Spinal cord (tissue), 10 donors: ENCODE results near the gene GPR171. TPM values are rescaled to one million over a fixed set of nuclear protein-coding genes. Genes with fewer than 3 reads are reported as not detected.

ENCODE experiments used
- DNase-seq, 6 donors: peaks; one replicate each; pipeline versions ENCODE4 v3.0.0 to v3.0.0-alpha.2; 2013 to 2015; ENCODE audit warnings: low spot score in 6 of 6, low read depth in 4 of 6
- H3K27ac ChIP-seq: one replicate; pipeline ENCODE4 v1.5.1; 2013; ENCODE audit warnings: low read depth, low read length, control low read depth
- H3K27me3 ChIP-seq: one replicate; pipeline ENCODE4 v1.6.1; 2013; ENCODE audit warnings: low read length; ENCODE audit not compliant: control insufficient read depth, insufficient read depth
- H3K36me3 ChIP-seq: one replicate; pipeline ENCODE4 v1.6.1; 2013; ENCODE audit warnings: low read length; ENCODE audit not compliant: control insufficient read depth, insufficient read depth
- H3K4me1 ChIP-seq: one replicate; pipeline ENCODE4 v1.6.1; 2013; ENCODE audit warnings: low read length; ENCODE audit not compliant: control insufficient read depth, insufficient read depth
- H3K4me3 ChIP-seq: one replicate; pipeline ENCODE4 v1.5.1; 2013; ENCODE audit warnings: low read depth, low read length, control low read depth
- H3K9me3 ChIP-seq: one replicate; pipeline ENCODE4 v1.6.1; 2013; ENCODE audit warnings: low read length; ENCODE audit not compliant: control insufficient read depth, insufficient read depth
- WGBS: methylation state at CpG from one replicate; pipeline ENCODE4 v1.1.5; 2013; ENCODE audit warnings: missing lambda C conversion rate; ENCODE audit not compliant: insufficient coverage; 5-methylcytosine and 5-hydroxymethylcytosine counted together
- polyA plus RNA-seq, 2 donors: library from polyadenylated mRNA; unstranded; fragments of 120-200 nt; gene quantifications; one replicate each; pipeline ENCODE4 v1.2.1, GENCODE V29; 2013; ENCODE audit not compliant: insufficient read length in 2 of 2
- total RNA-seq, 2 donors: library from RNA; depleted of rRNA in 1 of 2; stranded (reverse); fragments of 120-200 nt in 1 of 2; fragments of >200 nt in 1 of 2; gene quantifications; one replicate each; pipeline versions ENCODE4 v1.2.3 to v1.2.4, GENCODE V29; 2013 to 2014
- donor health status: healthy.

The GPR171 gene
- total and polyA plus RNA-seq, 4 donors: 0.11 to 0.79 TPM; not detected in 2

DNA sequence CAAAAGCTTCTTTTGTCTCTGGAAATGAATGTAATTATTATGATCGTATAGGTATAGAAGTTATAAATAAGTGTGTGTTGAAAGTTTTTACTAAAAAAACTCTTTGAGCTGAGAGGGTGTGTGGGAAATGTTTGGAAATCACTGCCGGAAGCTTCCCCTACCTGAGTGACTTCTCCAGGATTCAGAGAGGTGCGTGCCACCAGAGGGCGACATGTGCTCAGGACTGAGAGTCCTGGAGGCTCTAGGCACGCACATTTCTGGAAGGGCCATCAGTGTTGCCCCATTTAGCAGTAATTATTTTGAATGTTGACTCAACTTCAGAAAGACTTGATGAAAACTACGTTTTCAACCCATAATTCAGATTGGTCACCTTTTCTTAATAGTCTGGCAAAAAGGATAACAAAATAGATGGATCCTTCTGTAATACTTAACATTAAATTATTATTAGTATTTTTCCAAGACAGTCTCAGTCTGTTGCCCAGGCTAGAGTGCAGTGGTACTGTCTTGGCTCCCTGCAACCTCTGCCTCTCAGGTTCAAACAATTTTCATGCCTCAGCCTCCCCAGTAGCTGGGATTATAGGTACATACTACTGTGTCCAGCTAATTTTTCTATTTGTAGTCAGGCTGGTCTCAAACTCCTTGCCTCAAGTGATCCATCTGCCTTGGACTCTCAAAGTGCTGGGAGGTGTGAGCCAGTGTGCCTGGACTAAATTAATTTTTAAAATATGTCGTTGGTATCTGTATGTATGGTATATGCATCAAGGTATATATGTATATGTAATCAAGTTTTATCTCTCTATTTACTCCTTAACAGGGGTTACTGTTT is 34.5 kb downstream of the GPR171 start:
- DNase-seq: peak in 5 of 6 donors; percentile 23 to 80 (median 33)

DNA sequence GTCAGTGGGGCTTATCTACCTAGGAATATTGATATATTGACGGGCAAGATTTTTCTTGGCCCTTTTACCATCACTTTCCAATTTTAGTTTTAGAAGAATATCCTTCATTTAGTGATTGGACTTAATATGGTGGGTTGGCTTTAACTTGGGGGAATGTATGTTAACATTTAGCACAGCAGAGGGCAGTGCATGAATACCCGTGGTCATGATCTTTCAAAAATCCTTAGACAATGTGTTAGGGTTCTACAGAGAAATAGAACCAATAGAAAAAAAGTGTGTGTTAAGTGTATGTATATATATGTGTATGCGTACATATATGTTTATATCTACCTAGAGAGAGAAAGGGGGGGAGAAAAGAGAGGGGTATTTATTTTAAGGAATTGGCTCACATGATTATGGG is 36.9 kb downstream of the GPR171 start:
- Histone ChIP-seq H3K4me3 (no peak overlapping the region), H3K27ac (no peak overlapping the region), H3K27me3 (no peaks in the 10 kb centered on the region), H3K36me3 (peaks cover 6% of the 10 kb centered on the region), H3K9me3 (no peaks in the 10 kb centered on the region), H3K4me1 (no peaks in the 10 kb centered on the region)
- 100% methylated on average over 2 of the region's 3 CpGs for WGBS
- DNase-seq: no peak

More for the DNA sequence above, 34.5 kb downstream of the GPR171 start:
- Histone ChIP-seq H3K4me1 (no peaks in the 10 kb centered on the region), H3K36me3 (peaks cover 3% of the 10 kb centered on the region), H3K4me3 (no peak overlapping the region), H3K9me3 (no peaks in the 10 kb centered on the region), H3K27ac (no peak overlapping the region), H3K27me3 (no peaks in the 10 kb centered on the region)
- 42% methylated on average over 4 of the region's 7 CpGs for WGBS

DNA sequence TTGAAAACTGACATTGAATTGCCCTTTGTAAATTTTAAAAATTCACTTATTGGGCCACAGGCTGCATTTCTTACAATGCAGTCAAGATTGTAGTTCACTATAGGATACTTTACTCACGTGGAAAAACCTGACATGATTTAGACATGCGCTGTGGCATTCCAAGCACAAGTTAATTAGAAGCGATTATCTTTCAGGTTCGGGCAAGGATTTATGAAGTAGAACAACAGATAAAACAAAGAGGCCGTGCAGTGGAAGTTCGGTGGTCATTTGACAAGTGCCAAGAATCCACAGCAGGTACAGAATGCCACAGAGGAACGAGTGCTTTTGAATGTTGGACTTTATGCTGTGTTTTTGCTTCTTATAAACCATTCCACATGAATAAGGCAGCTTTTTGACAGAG is 37.8 kb downstream of the GPR171 start:
- peak in 1 of 6 donors; percentile 18 for DNase-seq

DNA sequence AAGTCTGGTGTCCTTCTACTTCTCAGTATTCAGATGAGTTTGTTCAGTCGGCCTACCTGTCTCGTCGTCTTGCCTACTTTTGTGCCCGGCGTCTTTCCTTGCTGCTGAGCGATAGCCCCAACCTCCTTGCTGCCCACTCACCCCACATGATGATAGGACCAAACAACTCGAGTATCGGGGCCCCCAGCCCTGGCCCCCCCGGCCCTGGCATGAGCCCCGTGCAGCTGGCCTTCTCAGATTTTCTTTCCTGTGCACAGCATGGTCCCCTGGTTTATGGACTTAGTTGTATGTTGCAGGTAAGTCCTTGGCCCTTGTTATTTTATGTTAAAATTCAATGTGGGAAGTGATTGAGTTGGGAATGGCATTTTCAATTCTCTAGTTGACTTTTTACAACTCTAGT is 43.2 kb downstream of the GPR171 start:
- H3K27me3 ChIP-seq: no peaks in the 10 kb centered on the region
- peaks cover 13% of the 10 kb centered on the region for H3K36me3 ChIP-seq
- no peak overlapping the region for H3K27ac ChIP-seq
- no peak for DNase-seq
- no peaks in the 10 kb centered on the region for H3K4me1 ChIP-seq
- 79% methylated on average over 9 of the region's 10 CpGs for WGBS
- H3K9me3 ChIP-seq: no peaks in the 10 kb centered on the region
- H3K4me3 ChIP-seq: no peak overlapping the region

More for the DNA sequence above, 37.8 kb downstream of the GPR171 start:
- 52% methylated on average over 4 of the region's 7 CpGs for WGBS
- H3K27ac ChIP-seq: no peak overlapping the region
- H3K36me3 ChIP-seq: peaks cover 9% of the 10 kb centered on the region
- no peaks in the 10 kb centered on the region for H3K27me3 ChIP-seq
- no peaks in the 10 kb centered on the region for H3K9me3 ChIP-seq
- H3K4me3 ChIP-seq: no peak overlapping the region
- no peaks in the 10 kb centered on the region for H3K4me1 ChIP-seq

DNA sequence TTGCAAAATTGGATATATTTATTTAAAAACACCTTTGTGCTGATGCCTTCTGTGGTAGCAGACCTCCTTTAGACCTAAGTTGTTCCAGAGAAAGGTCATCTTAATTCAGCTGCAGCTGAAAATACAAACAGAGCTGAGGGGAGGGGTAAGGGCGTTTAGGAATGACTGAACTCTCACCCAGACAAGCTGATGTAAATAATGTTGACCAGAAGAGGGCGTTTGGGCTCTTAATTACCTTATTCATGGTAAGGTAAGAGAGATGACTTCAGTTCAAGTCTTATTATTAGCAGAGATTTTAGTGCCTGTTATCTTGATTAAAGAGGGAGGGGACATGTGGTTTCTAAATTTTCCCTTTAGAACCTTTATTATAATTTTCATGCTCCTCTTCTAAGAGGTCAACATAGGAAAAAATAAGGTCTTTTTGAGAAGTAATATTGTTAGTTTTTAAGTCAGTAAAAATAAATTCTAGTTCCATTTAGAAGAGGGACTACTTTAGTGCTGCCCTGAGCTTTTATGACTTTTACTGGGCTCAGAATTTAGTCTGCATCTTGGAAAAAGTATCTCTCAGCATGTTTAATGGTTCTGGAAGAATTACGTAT is 46.3 kb downstream of the GPR171 start:
- peak in 3 of 6 donors; percentile 5 to 71 (median 56) for DNase-seq

DNA sequence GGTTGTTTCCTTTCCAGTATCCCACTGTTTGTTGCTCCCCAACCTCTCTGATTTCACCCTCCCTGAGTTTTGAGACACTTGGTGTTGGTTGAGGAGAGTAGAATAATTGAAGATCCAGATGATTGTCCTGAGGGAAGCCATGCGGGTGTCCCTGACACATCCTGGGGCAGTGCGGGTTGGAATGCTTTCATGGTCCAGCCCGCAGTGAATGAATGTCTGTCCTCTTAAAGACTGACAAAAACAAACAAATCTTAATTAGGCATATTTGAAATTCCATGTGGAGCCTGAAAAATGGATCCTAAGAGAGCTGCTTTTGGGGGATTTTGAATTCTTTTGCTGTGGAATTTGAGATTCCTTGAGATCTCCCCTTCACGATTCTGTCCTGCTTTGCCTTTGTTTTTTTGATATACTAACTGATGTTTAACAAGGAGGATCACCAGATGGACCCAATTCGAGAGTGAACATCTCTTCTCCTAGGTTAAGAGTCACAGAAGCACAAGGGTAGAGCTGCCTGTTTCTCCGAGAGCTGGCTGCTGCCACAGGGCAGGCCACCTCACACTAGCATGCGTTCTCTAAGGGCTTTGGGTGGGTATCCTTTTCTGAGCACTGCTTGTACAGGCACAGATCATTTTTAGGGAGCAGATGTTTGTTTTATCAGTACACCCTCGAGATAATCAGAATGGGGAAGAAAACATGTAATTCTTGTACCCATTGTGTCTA is 47.4 kb downstream of the GPR171 start:
- Histone ChIP-seq H3K4me1 (no peaks in the 10 kb centered on the region), H3K36me3 (peaks cover 4% of the 10 kb centered on the region), H3K4me3 (no peak overlapping the region), H3K9me3 (no peaks in the 10 kb centered on the region), H3K27ac (no peak overlapping the region), H3K27me3 (no peaks in the 10 kb centered on the region)
- 82% methylated on average over 3 of the region's 8 CpGs for WGBS
- no peak for DNase-seq

More for the DNA sequence above, 46.3 kb downstream of the GPR171 start:
- H3K27ac ChIP-seq: no peak overlapping the region
- H3K36me3 ChIP-seq: peaks cover 6% of the 10 kb centered on the region
- H3K27me3 ChIP-seq: no peaks in the 10 kb centered on the region
- H3K4me1 ChIP-seq: no peaks in the 10 kb centered on the region
- WGBS: 6% methylated on average over 2 of the region's 3 CpGs
- H3K4me3 ChIP-seq: no peak overlapping the region
- no peaks in the 10 kb centered on the region for H3K9me3 ChIP-seq

DNA sequence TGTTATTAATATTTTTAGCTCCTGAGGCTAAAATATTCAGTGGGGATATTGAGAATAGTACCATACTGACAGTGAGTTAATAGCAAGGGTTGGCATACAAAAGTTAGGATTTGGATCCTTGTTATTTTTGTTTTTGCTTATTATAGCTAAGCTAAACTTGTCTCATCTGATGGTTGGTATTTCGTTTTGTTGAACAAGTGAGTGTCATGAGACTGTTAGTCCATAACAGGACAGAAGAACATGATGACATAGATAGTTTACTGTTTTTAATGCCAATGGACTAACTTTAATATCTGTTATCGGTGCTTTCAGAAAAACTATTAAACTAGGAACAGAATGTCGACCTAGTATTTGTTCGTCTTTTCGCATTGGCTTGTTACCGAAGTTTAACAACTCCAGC is 48.5 kb downstream of the GPR171 start:
- Histone ChIP-seq H3K4me1 (no peaks in the 10 kb centered on the region), H3K9me3 (no peaks in the 10 kb centered on the region), H3K4me3 (no peak overlapping the region), H3K36me3 (no peaks in the 10 kb centered on the region), H3K27ac (no peak overlapping the region), H3K27me3 (no peaks in the 10 kb centered on the region)
- no peak for DNase-seq
- no CpG with 5 or more reads among the region's 6 CpGs for WGBS

DNA sequence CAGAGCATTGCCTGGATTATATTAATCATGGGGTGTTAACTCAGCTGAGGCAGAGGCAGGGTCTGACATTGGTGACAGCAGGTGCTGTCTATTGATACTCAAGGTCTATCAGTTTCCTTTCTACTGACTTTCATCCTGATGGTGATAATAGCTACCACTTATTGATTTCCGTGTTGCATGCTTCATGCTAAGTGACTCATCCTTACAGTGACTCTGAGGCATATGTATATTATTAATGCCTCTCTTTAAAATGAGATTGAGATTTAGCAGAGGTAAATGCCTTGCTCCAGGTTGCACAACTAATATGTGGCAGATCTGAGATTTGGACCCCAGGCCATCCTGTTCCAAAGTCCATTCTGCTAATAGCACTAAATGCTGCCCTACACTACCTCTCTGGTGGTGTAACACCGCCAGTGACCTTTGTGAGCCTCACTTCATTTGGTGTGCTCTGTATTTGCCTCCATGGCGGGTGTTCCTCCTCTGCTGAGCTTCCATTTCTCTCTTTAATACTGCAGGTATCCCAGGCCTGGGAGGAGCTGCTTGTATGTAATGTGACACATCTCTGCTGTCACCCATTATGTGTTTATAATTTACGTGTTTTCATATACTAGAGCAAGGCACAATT is 50.4 kb downstream of the GPR171 start:
- Histone ChIP-seq H3K27ac (no peak overlapping the region), H3K4me3 (no peak overlapping the region), H3K4me1 (no peaks in the 10 kb centered on the region), H3K9me3 (no peaks in the 10 kb centered on the region), H3K36me3 (no peaks in the 10 kb centered on the region), H3K27me3 (no peaks in the 10 kb centered on the region)
- whole genome bisulfite sequencing: 83% methylated on average over 2 of the region's 4 CpGs
- no peak for DNase-seq
